CD4-positive, CD25-positive, alpha-beta regulatory T cell (primary cell): ENCODE data around the gene HOXC9. TPM values are rescaled to one million over a fixed set of nuclear protein-coding genes. Genes with fewer than 3 reads are reported as not detected.

Source experiments
- ATAC-seq, 2 donors: fragments of 150-1000 bp; cut with Tn5 transposase; one replicate each; pipeline ENCODE4 v1.10.0; 2021; ENCODE audit warnings: low read depth in 2 of 2, moderate number of reproducible peaks in 2 of 2, moderate library complexity in 1 of 2
- DNase-seq, 3 donors: peaks; one replicate each; pipeline versions ENCODE4 v3.0.0 to v3.0.0-alpha.2; 2012 to 2022; ENCODE audit warnings: mixed read lengths in 1 of 3
- H3K27ac ChIP-seq: one replicate; pipeline ENCODE4 v1.7.0; 2013; ENCODE audit warnings: mild to moderate bottlenecking, low read length; ENCODE audit not compliant: insufficient read depth, poor library complexity, severe bottlenecking
- H3K27me3 ChIP-seq: one replicate; pipeline ENCODE4 v1.7.0; 2013; ENCODE audit warnings: low read length; ENCODE audit not compliant: control insufficient read depth, insufficient read depth
- H3K36me3 ChIP-seq: one replicate; pipeline ENCODE4 v1.7.0; 2013; ENCODE audit warnings: mild to moderate bottlenecking, low read length, moderate library complexity; ENCODE audit not compliant: control insufficient read depth, insufficient read depth
- H3K4me1 ChIP-seq: 2 replicates; pipeline ENCODE4 v1.7.0; 2013; ENCODE audit warnings: mild to moderate bottlenecking, low read length; ENCODE audit not compliant: insufficient read depth, control insufficient read depth, poor library complexity, severe bottlenecking
- H3K4me3 ChIP-seq: one replicate; pipeline ENCODE4 v1.7.0; 2013; ENCODE audit warnings: low read depth, mild to moderate bottlenecking, low read length, moderate library complexity
- H3K9me3 ChIP-seq, 2 experiments: 1 replicate in 1 of 2; 2 replicates in 1 of 2; pipeline ENCODE4 v1.7.0; 2013; ENCODE audit warnings: low read length in 2 of 2, mild to moderate bottlenecking in 1 of 2, moderate library complexity in 1 of 2; ENCODE audit not compliant: control insufficient read depth in 2 of 2
- H3K27ac Mint-ChIP-seq, 3 donors: one replicate each; pipeline ENCODE4 v1.8.0; 2020 to 2022; ENCODE audit warnings: mild to moderate bottlenecking in 3 of 3, mixed read lengths in 3 of 3, moderate library complexity in 2 of 3
- H3K27me3 Mint-ChIP-seq: one replicate; pipeline ENCODE4 v1.8.0; 2022; ENCODE audit warnings: mild to moderate bottlenecking, mixed read lengths
- H3K36me3 Mint-ChIP-seq: one replicate; pipeline ENCODE4 v1.8.0; 2020; ENCODE audit warnings: mixed read lengths
- H3K4me1 Mint-ChIP-seq, 4 donors: one replicate each; pipeline ENCODE4 v1.8.0; 2020 to 2022; ENCODE audit warnings: mixed read lengths in 4 of 4, mild to moderate bottlenecking in 1 of 4
- H3K4me3 Mint-ChIP-seq, 4 donors: one replicate each; pipeline ENCODE4 v1.8.0; 2020 to 2022; ENCODE audit warnings: mild to moderate bottlenecking in 4 of 4, mixed read lengths in 4 of 4, moderate library complexity in 3 of 4
- H3K9me3 Mint-ChIP-seq, 7 donors: one replicate each; pipeline ENCODE4 v1.8.0; 2020 to 2022; ENCODE audit warnings: mixed read lengths in 7 of 7, mild to moderate bottlenecking in 3 of 7, moderate library complexity in 2 of 7
- polyA plus RNA-seq, 4 donors: library from polyadenylated mRNA; unstranded; fragments of 300-500 nt; fragmentation: Illumina TruSeq; gene quantifications; one replicate each; pipeline ENCODE4 v1.2.3, GENCODE V29; 2021
- total RNA-seq: library from RNA; stranded (reverse); gene quantifications from one replicate; pipeline ENCODE4 v1.2.3, GENCODE V29; 2022

HOXC9 gene
- total and polyA plus RNA-seq, 5 donors from 2014 or later = not detected

- H3K4me1 ChIP-seq = peaks cover 24% of the 10 kb centered on the region
- H3K4me3 ChIP-seq = no peak overlapping the region
- Mint-ChIP-seq H3K27ac (peak overlapping the region in 1 of 3 donors; percentile 48), H3K9me3 (peaks cover 0 to 8% (median 0%) of the 10 kb centered on the region in 7 donors), H3K27me3 (peaks cover 93% of the 10 kb centered on the region), H3K36me3 (no peaks in the 10 kb centered on the region), H3K4me3 (peak overlapping the region in 3 of 4 donors; percentile 19 to 64 (median 29)), H3K4me1 (peaks cover 0 to 33% (median 15%) of the 10 kb centered on the region in 4 donors)
- DNase-seq (no peak), ATAC-seq (no peak)
- no peaks in the 10 kb centered on the region for H3K9me3 ChIP-seq
- H3K27me3 ChIP-seq = peaks cover 44% of the 10 kb centered on the region
- H3K36me3 ChIP-seq = no peaks in the 10 kb centered on the region
- no peak overlapping the region for H3K27ac ChIP-seq
These were observed 19.3 kb downstream of the HOXC9 start for GRCh38 chr12:54019091-54019811.

GRCh38 chr12:54019924-54020590, 20.1 kb downstream of the HOXC9 start:
- Histone ChIP-seq H3K4me3 (no peak overlapping the region), H3K27ac (no peak overlapping the region), H3K27me3 (peaks cover 44% of the 10 kb centered on the region), H3K9me3 (no peaks in the 10 kb centered on the region), H3K4me1 (peaks cover 18% of the 10 kb centered on the region), H3K36me3 (no peaks in the 10 kb centered on the region)
- ATAC-seq (no peak), DNase-seq (no peak)
- peak overlapping the region in 3 of 4 donors; percentile 27 to 64 (median 52) for H3K4me3 Mint-ChIP-seq
- H3K4me1 Mint-ChIP-seq = peaks cover 0 to 25% (median 10%) of the 10 kb centered on the region in 4 donors
- peaks cover 90% of the 10 kb centered on the region for H3K27me3 Mint-ChIP-seq
- H3K36me3 Mint-ChIP-seq = no peaks in the 10 kb centered on the region
- H3K27ac Mint-ChIP-seq = no peak overlapping the region
- peaks cover 0 to 8% (median 0%) of the 10 kb centered on the region in 7 donors for H3K9me3 Mint-ChIP-seq

DNA sequence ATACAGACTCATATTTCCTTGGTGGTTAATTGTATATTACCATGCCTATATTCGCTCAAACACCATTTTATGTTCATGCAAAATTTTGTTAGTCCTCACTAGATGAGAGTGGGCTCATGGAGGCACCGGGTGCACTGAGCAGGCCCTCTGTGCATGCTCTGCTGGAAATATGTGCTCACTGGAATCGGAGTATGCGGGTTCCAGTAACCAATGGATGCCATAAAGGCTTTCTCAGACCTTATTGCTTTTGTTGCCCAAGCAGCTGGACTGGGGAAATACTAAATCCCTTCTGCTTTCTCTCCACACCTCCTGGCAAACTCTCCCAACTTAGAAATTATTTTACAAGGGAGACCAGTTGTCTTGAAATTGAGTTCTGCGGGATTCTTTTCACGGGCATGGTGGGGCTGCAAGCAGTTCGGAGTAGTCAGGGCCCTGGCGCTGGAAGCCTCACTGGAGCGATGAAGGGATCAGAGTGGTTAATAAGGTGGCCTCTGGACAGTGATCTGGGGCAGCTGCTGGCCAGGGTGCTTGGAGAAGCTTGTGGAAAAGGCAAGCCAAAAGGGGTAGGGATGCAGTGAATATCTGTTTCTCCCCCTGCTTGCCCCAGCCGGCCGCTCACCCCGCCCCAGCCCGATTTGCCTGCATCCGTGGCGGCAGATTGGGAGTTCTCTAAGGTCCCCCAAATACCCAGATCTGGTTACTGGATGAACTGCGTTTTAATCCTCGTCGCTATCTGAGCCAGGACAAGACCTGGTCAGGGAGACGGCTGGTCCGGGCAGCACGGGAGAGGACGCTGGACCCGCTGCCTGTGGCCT, 20.8 kb downstream of the HOXC9 start:
- no peaks in the 10 kb centered on the region for H3K36me3 ChIP-seq
- Mint-ChIP-seq H3K27me3 (peaks cover 90% of the 10 kb centered on the region), H3K27ac (no peak overlapping the region), H3K4me3 (peak overlapping the region in 1 of 4 donors; percentile 64), H3K9me3 (peaks cover 0 to 8% (median 0%) of the 10 kb centered on the region in 7 donors), H3K36me3 (no peaks in the 10 kb centered on the region), H3K4me1 (peaks cover 0 to 21% (median 11%) of the 10 kb centered on the region in 4 donors)
- H3K9me3 ChIP-seq = no peaks in the 10 kb centered on the region
- H3K4me3 ChIP-seq = no peak overlapping the region
- ATAC-seq (no peak), DNase-seq (no peak)
- H3K27ac ChIP-seq = no peak overlapping the region
- peaks cover 18% of the 10 kb centered on the region for H3K4me1 ChIP-seq
- H3K27me3 ChIP-seq = peaks cover 38% of the 10 kb centered on the region

DNA sequence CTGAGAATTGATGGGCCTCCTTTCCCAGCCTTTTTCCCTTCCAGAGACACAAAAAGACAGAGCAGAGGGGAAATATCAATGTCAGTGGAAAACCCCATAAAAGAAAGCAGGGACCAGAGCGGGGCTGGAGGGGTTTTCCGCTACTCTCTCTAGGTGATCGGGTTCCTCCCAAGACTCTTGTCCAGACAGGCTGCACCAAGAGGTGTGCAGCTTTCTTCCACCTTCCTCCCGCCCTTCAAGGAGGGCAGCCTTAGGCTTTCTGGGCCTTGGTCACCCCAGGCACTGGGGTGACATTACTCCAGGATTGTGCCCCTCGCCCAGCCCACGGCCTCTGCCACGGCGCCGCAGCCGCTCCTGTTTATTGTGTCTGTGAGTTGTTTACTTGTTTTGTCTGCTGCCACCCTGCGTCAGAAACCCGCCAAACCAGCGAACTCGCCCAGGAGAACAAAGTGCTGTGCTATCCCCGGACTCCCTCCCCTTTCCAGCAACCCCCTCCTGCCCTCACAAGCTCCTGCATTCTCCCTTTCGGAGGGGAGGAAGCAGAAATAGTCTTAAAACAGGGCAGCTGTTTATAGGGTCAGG, 21.6 kb downstream of the HOXC9 start:
- ATAC-seq (no peak), DNase-seq (no peak)
- no peak overlapping the region for H3K27ac Mint-ChIP-seq
- H3K4me1 Mint-ChIP-seq = peaks cover 0 to 21% (median 12%) of the 10 kb centered on the region in 4 donors
- H3K4me3 Mint-ChIP-seq = no peak overlapping the region
- no peaks in the 10 kb centered on the region for H3K36me3 Mint-ChIP-seq
- H3K27me3 Mint-ChIP-seq = peaks cover 90% of the 10 kb centered on the region
- H3K36me3 ChIP-seq = no peaks in the 10 kb centered on the region
- peaks cover 39% of the 10 kb centered on the region for H3K27me3 ChIP-seq
- H3K4me3 ChIP-seq = no peak overlapping the region
- H3K9me3 ChIP-seq = no peaks in the 10 kb centered on the region
- H3K27ac ChIP-seq = no peak overlapping the region
- peaks cover 18% of the 10 kb centered on the region for H3K4me1 ChIP-seq
- H3K9me3 Mint-ChIP-seq = peaks cover 0 to 8% (median 0%) of the 10 kb centered on the region in 7 donors

DNA sequence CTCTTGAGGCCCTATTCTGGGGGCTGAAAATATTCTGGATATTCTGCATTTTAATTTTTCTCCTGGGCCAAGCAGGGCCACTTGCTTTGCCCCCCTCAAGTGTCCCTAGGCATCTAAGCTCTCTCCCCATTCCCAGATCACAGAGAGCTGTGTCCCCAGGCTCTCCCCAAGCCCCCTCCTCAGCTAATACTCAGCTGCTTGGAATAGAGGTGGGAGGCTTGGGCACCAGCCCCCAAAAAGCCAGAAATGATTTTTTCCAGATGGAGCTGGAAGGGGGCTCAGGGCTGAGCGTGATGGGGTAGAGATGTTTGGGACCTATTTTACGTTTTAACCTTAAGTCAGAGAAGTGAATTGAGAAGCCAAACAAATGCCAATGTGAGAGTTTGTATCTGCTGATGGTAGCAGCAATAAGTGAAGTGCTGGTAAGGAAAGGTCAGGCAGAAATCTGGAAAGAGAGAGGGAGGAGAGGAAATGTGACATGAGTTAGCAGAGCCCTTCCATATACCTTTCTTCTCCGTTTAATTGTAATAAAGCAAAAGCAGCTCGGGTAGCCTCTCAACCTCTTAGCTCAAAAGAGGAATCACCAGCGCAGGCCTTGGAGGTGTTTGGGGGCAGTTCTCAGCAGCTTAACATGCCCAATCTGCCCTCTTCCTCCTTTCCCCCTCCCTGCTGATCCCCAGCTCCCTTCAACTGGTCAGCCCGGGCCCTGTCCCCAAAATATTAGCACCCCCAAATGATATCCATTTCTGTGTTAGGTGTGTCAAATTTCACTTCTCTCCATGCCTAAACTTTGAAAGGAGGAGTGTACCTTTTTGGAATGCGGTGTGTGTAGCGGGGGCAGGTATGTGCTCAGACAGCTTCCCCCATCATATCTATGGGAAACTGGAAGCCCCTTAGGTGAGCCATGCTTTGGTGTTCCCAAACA, 23.3 kb downstream of the HOXC9 start:
- Mint-ChIP-seq H3K27me3 (peaks cover 93% of the 10 kb centered on the region), H3K27ac (no peak overlapping the region), H3K9me3 (peaks cover 0 to 3% (median 0%) of the 10 kb centered on the region in 7 donors), H3K36me3 (no peaks in the 10 kb centered on the region), H3K4me1 (peaks cover 0 to 16% (median 11%) of the 10 kb centered on the region in 4 donors), H3K4me3 (no peak overlapping the region)
- no peaks in the 10 kb centered on the region for H3K36me3 ChIP-seq
- DNase-seq (no peak), ATAC-seq (no peak)
- peaks cover 48% of the 10 kb centered on the region for H3K27me3 ChIP-seq
- no peaks in the 10 kb centered on the region for H3K9me3 ChIP-seq
- no peak overlapping the region for H3K4me3 ChIP-seq
- H3K27ac ChIP-seq = no peak overlapping the region
- peaks cover 6% of the 10 kb centered on the region for H3K4me1 ChIP-seq

DNA sequence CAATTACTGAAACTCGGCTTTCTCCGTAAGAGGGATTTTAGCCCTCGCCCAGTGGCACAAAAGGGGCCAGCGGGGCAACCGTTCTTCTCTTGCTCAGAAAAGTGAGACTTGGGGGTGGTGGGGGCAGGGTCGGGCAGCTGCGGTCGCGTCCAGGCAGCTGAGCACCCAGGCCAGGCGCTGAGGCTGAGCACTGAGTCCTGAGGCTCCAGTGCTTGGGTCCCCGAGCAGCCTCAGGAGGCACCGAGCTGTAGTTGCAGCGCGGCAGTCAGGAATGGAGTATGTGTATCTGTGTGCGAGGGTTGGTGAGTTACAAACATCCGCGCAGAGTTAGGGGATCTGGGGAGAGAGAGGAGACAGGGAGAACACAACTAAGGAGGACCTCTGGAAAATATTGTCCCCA, 24.2 kb downstream of the HOXC9 start:
- DNase-seq = no peak
- no peak overlapping the region for H3K4me3 ChIP-seq
- Mint-ChIP-seq H3K27me3 (peaks cover 97% of the 10 kb centered on the region), H3K4me1 (peaks cover 0 to 16% (median 12%) of the 10 kb centered on the region in 4 donors), H3K9me3 (peaks cover 0 to 3% (median 0%) of the 10 kb centered on the region in 7 donors), H3K4me3 (no peak overlapping the region), H3K27ac (no peak overlapping the region), H3K36me3 (no peaks in the 10 kb centered on the region)
- H3K27ac ChIP-seq = no peak overlapping the region
- ATAC-seq = no peak
- H3K4me1 ChIP-seq = peaks cover 4% of the 10 kb centered on the region
- no peaks in the 10 kb centered on the region for H3K9me3 ChIP-seq
- H3K36me3 ChIP-seq = no peaks in the 10 kb centered on the region
- H3K27me3 ChIP-seq = peaks cover 48% of the 10 kb centered on the region
